Karpas-422 (cell line): ENCODE results near the gene KIF5A. TPM values are rescaled to one million over a fixed set of nuclear protein-coding genes. Genes with fewer than 3 reads are reported as not detected.
A peak's percentile ranks its signal among the peaks of the same experiment; 100 is the strongest.
"Not testable (repeated sequence)": the region's sequence is repeated elsewhere in the genome, so short reads cannot be mapped to it uniquely, and the experiment has no call there.

Experiments used
- DNase-seq: peaks from one replicate; pipeline ENCODE4 v3.0.0-alpha.2; 2015
- H2AFZ ChIP-seq: fragments of 200-600 bp; sonication (generic); 2 replicates; pipeline ENCODE4 v1.6.1; 2014; ENCODE audit warnings: antibody characterized with exemption, low read length, mixed read lengths
- H3K27ac ChIP-seq: fragments of 200-600 bp; sonication (generic); 2 replicates; pipeline ENCODE4 v1.5.1; 2014; ENCODE audit warnings: mild to moderate bottlenecking, low read length, moderate library complexity
- H3K27me3 ChIP-seq: fragments of 200-600 bp; sonication (generic); 2 replicates; pipeline ENCODE4 v1.6.1; 2014; ENCODE audit warnings: low read length, mixed read lengths
- H3K36me3 ChIP-seq: fragments of 200-600 bp; sonication (generic); 2 replicates; pipeline ENCODE4 v1.6.1; 2014; ENCODE audit warnings: low read length, mixed read lengths; ENCODE audit not compliant: insufficient read depth
- H3K4me1 ChIP-seq: fragments of 200-600 bp; sonication (generic); 2 replicates; pipeline ENCODE4 v1.6.1; 2014; ENCODE audit warnings: mild to moderate bottlenecking, low read length, mixed read lengths
- H3K4me2 ChIP-seq: fragments of 200-600 bp; sonication (generic); 2 replicates; pipeline ENCODE4 v1.6.1; 2014; ENCODE audit warnings: low read length, low read depth, mild to moderate bottlenecking; ENCODE audit not compliant: poor library complexity, severe bottlenecking
- H3K4me3 ChIP-seq: fragments of 200-600 bp; sonication (generic); 2 replicates; pipeline ENCODE4 v1.5.1; 2014; ENCODE audit warnings: mild to moderate bottlenecking, antibody characterized with exemption, low read length, mixed read lengths
- H3K79me2 ChIP-seq: fragments of 200-600 bp; sonication (generic); 2 replicates; pipeline ENCODE4 v1.6.1; 2014; ENCODE audit warnings: mild to moderate bottlenecking, low read length, mixed read lengths
- H3K9ac ChIP-seq: fragments of 200-600 bp; sonication (generic); 2 replicates; pipeline ENCODE4 v1.6.0; 2014; ENCODE audit warnings: low read length
- H3K9me2 ChIP-seq: fragments of 200-600 bp; sonication (generic), shearing (Covaris generic); replicated peaks from 2 replicates; pipeline ENCODE4 v1.6.0; 2014; ENCODE audit warnings: mild to moderate bottlenecking, low read length, moderate library complexity; ENCODE audit not compliant: insufficient read depth
- H3K9me3 ChIP-seq: fragments of 300-700, 200-600 bp; sonication (generic); 2 replicates; pipeline ENCODE4 v1.6.1; 2014; ENCODE audit warnings: low read length, mixed read lengths
- H4K20me1 ChIP-seq: fragments of 200-600 bp; sonication (generic); 2 replicates; pipeline ENCODE4 v1.6.1; 2014; ENCODE audit warnings: mild to moderate bottlenecking, antibody characterized with exemption, low read length, low read depth; ENCODE audit not compliant: insufficient read depth
- total RNA-seq: library from RNA; depleted of rRNA; stranded (reverse); fragments of >200 nt; shearing (Covaris generic); gene quantifications from 2 replicates; pipeline ENCODE4 v1.2.3, GENCODE V29; 2014; ENCODE audit warnings: low replicate concordance

KIF5A gene
- total RNA-seq, 1 experiment from 2014 or later = 21.5 TPM

- H3K4me3 ChIP-seq = no peak overlapping the region
- H3K9me3 ChIP-seq = no peaks in the 10 kb centered on the region
- no peak overlapping the region for H3K9ac ChIP-seq
- H4K20me1 ChIP-seq = no peaks in the 10 kb centered on the region
- no peaks in the 10 kb centered on the region for H3K9me2 ChIP-seq
- no peak overlapping the region for H3K27ac ChIP-seq
- H3K36me3 ChIP-seq = no peaks in the 10 kb centered on the region
- H3K4me1 ChIP-seq = peaks cover 28% of the 10 kb centered on the region
- no peaks in the 10 kb centered on the region for H3K79me2 ChIP-seq
- peak overlapping the region; percentile 41 for H3K4me2 ChIP-seq
- H3K27me3 ChIP-seq = no peaks in the 10 kb centered on the region
- H2AFZ ChIP-seq = no peak overlapping the region
- DNase-seq = no peak
Observed at GRCh38 chr12:57613427-57614109, 63.7 kb downstream of the KIF5A start.

DNA sequence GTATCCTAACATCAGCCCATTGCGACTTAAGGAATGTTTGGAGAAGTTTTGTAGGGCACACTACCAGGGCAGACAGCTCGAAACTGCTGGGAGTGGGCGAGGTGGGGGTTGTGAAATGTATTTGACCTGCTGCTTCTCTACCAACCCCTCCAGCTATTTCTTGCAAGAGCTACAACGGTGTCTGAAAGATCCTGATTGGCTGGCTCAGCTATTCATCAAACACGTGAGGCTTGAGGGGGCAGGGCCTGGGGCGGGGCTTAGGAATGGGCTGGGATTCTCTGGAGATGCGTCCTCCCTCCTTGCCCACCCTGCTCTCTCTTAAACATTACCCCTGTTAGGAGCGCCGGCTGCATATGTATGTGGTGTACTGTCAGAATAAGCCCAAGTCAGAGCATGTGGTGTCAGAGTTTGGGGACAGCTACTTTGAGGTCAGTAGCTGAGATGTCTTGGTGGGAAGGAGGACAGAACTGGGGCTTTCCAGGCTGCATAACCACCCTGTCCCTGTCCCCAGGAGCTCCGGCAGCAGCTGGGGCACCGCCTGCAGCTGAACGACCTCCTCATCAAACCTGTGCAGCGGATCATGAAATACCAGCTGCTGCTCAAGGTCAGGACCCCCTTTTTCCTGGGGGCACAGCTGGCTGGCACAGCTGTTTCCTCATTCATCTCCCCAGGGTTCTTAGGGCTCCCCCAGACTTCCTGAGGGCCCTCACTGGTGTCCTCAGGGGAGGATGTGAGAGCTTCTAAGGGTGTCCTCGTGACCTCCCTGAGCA, 64.5 kb downstream of the KIF5A start:
- no peak overlapping the region for H3K9ac ChIP-seq
- no peaks in the 10 kb centered on the region for H3K9me2 ChIP-seq
- peak overlapping the region; percentile 41 for H3K4me2 ChIP-seq
- no peak overlapping the region for H3K4me3 ChIP-seq
- H3K9me3 ChIP-seq = no peaks in the 10 kb centered on the region
- no peaks in the 10 kb centered on the region for H4K20me1 ChIP-seq
- H3K4me1 ChIP-seq = peaks cover 28% of the 10 kb centered on the region
- H2AFZ ChIP-seq = no peak overlapping the region
- no peaks in the 10 kb centered on the region for H3K79me2 ChIP-seq
- no peaks in the 10 kb centered on the region for H3K36me3 ChIP-seq
- H3K27me3 ChIP-seq = no peaks in the 10 kb centered on the region
- no peak overlapping the region for H3K27ac ChIP-seq
- peak; percentile 87 for DNase-seq

DNA sequence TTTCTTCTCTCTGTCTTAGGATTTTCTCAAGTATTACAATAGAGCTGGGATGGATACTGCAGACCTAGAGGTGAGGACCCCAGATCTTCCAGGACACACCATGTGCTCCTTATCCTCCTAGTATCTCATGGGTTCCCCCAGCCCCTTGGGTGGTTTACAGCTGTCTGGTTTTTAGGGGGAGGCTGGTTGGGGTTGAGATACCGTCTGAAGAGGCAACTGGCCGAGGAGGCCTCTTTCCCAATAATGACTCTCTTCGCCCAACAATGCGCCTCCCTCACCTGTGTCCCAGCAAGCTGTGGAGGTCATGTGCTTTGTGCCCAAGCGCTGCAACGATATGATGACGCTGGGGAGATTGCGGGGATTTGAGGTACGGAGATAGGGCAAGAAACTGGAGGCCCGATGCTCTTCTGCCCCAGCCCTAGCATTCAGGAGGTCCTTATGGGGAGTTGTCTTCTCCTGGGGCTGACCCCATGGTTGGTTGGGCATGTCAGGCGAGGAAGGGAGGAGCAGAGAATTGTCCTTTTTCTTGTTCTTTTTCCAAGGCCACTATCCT, 65.2 kb downstream of the KIF5A start:
- Histone ChIP-seq H3K27ac (no peak overlapping the region), H3K9me2 (no peaks in the 10 kb centered on the region), H3K9ac (no peak overlapping the region), H3K36me3 (no peaks in the 10 kb centered on the region), H3K79me2 (no peaks in the 10 kb centered on the region), H3K27me3 (no peaks in the 10 kb centered on the region), H3K4me3 (no peak overlapping the region), H3K9me3 (no peaks in the 10 kb centered on the region), H3K4me1 (peaks cover 28% of the 10 kb centered on the region), H2AFZ (no peak overlapping the region), H3K4me2 (no peak overlapping the region), H4K20me1 (no peaks in the 10 kb centered on the region)
- no peak for DNase-seq

- H4K20me1 ChIP-seq = no peaks in the 10 kb centered on the region
- H3K4me3 ChIP-seq = no peak overlapping the region
- H3K9me3 ChIP-seq = no peaks in the 10 kb centered on the region
- no peak overlapping the region for H3K27ac ChIP-seq
- no peak overlapping the region for H2AFZ ChIP-seq
- no peak for DNase-seq
- H3K9me2 ChIP-seq = no peaks in the 10 kb centered on the region
- H3K27me3 ChIP-seq = no peaks in the 10 kb centered on the region
- no peak overlapping the region for H3K9ac ChIP-seq
- peaks cover 28% of the 10 kb centered on the region for H3K4me1 ChIP-seq
- no peaks in the 10 kb centered on the region for H3K79me2 ChIP-seq
- no peak overlapping the region for H3K4me2 ChIP-seq
- no peaks in the 10 kb centered on the region for H3K36me3 ChIP-seq
Observed at GRCh38 chr12:57615637-57616036, 65.8 kb downstream of the KIF5A start.

GRCh38 chr12:57616383-57617101, 66.7 kb downstream of the KIF5A start:
- H4K20me1 ChIP-seq = no peaks in the 10 kb centered on the region
- no peak overlapping the region for H3K27ac ChIP-seq
- no peak overlapping the region for H3K4me3 ChIP-seq
- no peaks in the 10 kb centered on the region for H3K36me3 ChIP-seq
- no peaks in the 10 kb centered on the region for H3K9me2 ChIP-seq
- H3K79me2 ChIP-seq = no peaks in the 10 kb centered on the region
- H3K9ac ChIP-seq = no peak overlapping the region
- DNase-seq = no peak
- H3K9me3 ChIP-seq = no peaks in the 10 kb centered on the region
- H3K4me2 ChIP-seq = no peak overlapping the region
- no peaks in the 10 kb centered on the region for H3K27me3 ChIP-seq
- no peak overlapping the region for H2AFZ ChIP-seq
- peaks cover 22% of the 10 kb centered on the region for H3K4me1 ChIP-seq

- no peak for DNase-seq
- H2AFZ ChIP-seq = no peak overlapping the region
- H4K20me1 ChIP-seq = no peaks in the 10 kb centered on the region
- no peaks in the 10 kb centered on the region for H3K36me3 ChIP-seq
- no peak overlapping the region for H3K4me2 ChIP-seq
- no peak overlapping the region for H3K9ac ChIP-seq
- H3K4me3 ChIP-seq = no peak overlapping the region
- peaks cover 22% of the 10 kb centered on the region for H3K4me1 ChIP-seq
- H3K27me3 ChIP-seq = no peaks in the 10 kb centered on the region
- no peak overlapping the region for H3K27ac ChIP-seq
- no peaks in the 10 kb centered on the region for H3K9me2 ChIP-seq
- H3K79me2 ChIP-seq = no peaks in the 10 kb centered on the region
- no peaks in the 10 kb centered on the region for H3K9me3 ChIP-seq
Observed at GRCh38 chr12:57617942-57618341, 68.1 kb downstream of the KIF5A start.

DNA sequence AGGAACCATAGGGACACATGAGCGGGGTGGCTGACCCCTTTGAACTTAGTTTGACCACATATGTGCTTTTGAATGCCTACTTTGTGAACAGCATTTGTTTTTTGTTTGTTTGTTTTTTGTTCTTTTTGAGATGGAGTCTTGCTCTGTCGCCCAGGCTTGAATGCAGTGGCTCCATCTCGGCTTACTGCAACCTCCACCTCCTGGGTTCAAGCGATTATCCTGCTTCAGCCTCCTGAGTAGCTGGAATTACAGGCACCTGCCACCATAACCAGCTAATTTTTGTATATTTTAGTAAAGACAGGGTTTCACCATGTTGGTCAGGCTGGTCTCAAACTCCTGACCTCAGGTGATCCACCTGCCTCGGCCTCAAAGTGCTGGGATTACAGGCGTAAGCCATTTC, 68.6 kb downstream of the KIF5A start:
- not testable (repeated sequence) for H3K79me2 ChIP-seq, H3K27ac ChIP-seq, H2AFZ ChIP-seq, H3K9me3 ChIP-seq, DNase-seq, H3K4me2 ChIP-seq, H3K36me3 ChIP-seq, H3K9me2 ChIP-seq, H3K27me3 ChIP-seq, H4K20me1 ChIP-seq, H3K4me3 ChIP-seq, H3K9ac ChIP-seq
- H3K4me1 ChIP-seq = peaks cover 19% of the 10 kb centered on the region

DNA sequence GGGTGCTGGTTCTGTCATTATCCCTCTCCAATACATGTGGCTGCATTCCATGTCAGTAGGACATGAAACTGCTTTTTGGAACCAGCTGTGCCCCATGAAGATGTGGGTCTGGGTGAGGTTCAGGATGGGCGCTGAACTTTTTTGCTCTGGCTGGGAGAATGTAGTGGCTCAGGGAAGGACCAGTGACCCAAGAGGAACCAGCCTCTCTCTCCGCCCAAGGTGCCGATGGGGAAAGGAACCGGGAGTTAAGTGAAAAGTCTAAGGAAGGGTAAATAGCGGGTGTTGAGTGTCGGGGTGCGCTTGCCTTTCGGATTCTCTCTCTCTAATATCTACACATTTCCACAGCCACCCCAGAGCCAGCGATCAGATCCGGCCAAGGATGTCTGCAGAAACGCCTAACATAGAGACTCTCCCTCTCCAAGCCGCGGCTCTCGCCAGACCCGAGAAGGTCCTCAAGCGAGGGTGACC, 69.2 kb downstream of the KIF5A start:
- no peaks in the 10 kb centered on the region for H3K27me3 ChIP-seq
- H3K4me1 ChIP-seq = peaks cover 14% of the 10 kb centered on the region

More for the DNA sequence above, 69.2 kb downstream of the KIF5A start:
- Histone ChIP-seq H3K9me3 (no peaks in the 10 kb centered on the region), H3K36me3 (no peaks in the 10 kb centered on the region), H3K27ac (no peak overlapping the region), H3K79me2 (no peaks in the 10 kb centered on the region), H3K9me2 (no peaks in the 10 kb centered on the region), H3K4me3 (no peak overlapping the region), H3K4me2 (no peak overlapping the region), H2AFZ (no peak overlapping the region), H3K9ac (no peak overlapping the region), H4K20me1 (no peaks in the 10 kb centered on the region)
- DNase-seq = no peak
